Mucosa of descending colon (tissue), 3 donors: ENCODE results near the gene BCL2. TPM values are rescaled to one million over a fixed set of nuclear protein-coding genes. Genes with fewer than 3 reads are reported as not detected.

Source experiments
- ATAC-seq: fragments of 200-7000 bp; cut with Tn5 transposase; one replicate; pipeline ENCODE4 v1.9.1; 2020; ENCODE audit warnings: mild to moderate bottlenecking, moderate library complexity
- DNase-seq, 3 donors: peaks; one replicate each; pipeline ENCODE4 v3.0.0-alpha.2; 2020
- H3K36me3 ChIP-seq: fragments of 200-600 bp; one replicate; pipeline ENCODE4 v1.8.0; 2021; ENCODE audit warnings: low read depth, mild to moderate bottlenecking
- H3K4me1 ChIP-seq: fragments of 200-600 bp; one replicate; pipeline ENCODE4 v1.8.0; 2021; ENCODE audit warnings: low read depth, mild to moderate bottlenecking
- H3K4me3 ChIP-seq: fragments of 200-600 bp; one replicate; pipeline ENCODE4 v1.8.0; 2021; ENCODE audit warnings: mild to moderate bottlenecking
- H3K9me3 ChIP-seq: fragments of 200-600 bp; one replicate; pipeline ENCODE4 v1.8.0; 2021; ENCODE audit warnings: mild to moderate bottlenecking
- intact Hi-C, 2 donors: fragments of 100-400 bp; cut with DNase I in 1 of 2; cut with micrococcal nuclease in 1 of 2; formaldehyde crosslinking; loops; one replicate each; pipeline versions ENCODE4 v1.11.0 to v1.11.1; 2022; cut with DNase I, micrococcal nuclease
- total RNA-seq, 3 donors: library from RNA; stranded (reverse); fragmentation: NEBNext Ultra II Directional in 2 of 3; extraction: Animal tissue kit (Norgen Biotek cat#: 25700) in 2 of 3; gene quantifications; one replicate each; pipeline versions ENCODE4 v1.2.1 to v1.2.4, GENCODE V29; 2021 to 2023
- TF ChIP-seq, protein P1 (sequence below): fragments of 200-600 bp; IDR thresholded peaks from one replicate; pipeline ENCODE4 v1.8.0; 2022; ENCODE audit warnings: antibody characterized with exemption, mild to moderate bottlenecking
- donor health status: DM: no; HTN: no; CAD: no; lungs with moderate emphysema.
- donor health status: DM: no; HTN: no; CAD: no.
- donor health status: DM: no; HTN: yes; CAD: no.

BCL2 gene
- total RNA-seq, 3 donors from 2014 or later, result 17.7 to 25.7 (median 20.5) TPM

DNA sequence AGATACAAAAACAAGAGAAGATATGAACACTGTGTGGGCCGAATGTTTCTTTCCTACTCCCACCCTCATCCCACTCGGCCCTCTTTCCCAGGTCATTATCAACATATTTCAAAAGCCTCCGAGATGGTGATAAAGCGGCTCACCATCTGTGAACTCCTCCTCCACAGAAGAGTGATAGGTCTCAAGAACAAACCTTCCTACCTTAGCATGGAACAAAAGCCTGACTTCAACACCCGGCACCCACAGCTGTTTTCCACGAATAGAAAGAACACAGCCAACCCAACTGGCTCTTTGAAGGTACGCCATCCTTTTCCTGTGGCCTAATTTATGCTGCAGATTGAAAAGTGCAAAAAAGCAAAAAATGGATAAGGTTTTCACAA lies 28.8 kb downstream of the BCL2 start:
- H3K9me3 ChIP-seq, result no peaks in the 10 kb centered on the region
- ATAC-seq (peak; percentile 24), DNase-seq (no peak)
- no peaks in the 10 kb centered on the region for H3K36me3 ChIP-seq
- intact Hi-C loops, result no loop called here
- no peak overlapping the region for H3K4me3 ChIP-seq
- TF ChIP-seq, protein P1, sequence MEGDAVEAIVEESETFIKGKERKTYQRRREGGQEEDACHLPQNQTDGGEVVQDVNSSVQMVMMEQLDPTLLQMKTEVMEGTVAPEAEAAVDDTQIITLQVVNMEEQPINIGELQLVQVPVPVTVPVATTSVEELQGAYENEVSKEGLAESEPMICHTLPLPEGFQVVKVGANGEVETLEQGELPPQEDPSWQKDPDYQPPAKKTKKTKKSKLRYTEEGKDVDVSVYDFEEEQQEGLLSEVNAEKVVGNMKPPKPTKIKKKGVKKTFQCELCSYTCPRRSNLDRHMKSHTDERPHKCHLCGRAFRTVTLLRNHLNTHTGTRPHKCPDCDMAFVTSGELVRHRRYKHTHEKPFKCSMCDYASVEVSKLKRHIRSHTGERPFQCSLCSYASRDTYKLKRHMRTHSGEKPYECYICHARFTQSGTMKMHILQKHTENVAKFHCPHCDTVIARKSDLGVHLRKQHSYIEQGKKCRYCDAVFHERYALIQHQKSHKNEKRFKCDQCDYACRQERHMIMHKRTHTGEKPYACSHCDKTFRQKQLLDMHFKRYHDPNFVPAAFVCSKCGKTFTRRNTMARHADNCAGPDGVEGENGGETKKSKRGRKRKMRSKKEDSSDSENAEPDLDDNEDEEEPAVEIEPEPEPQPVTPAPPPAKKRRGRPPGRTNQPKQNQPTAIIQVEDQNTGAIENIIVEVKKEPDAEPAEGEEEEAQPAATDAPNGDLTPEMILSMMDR, result no peak
- H3K4me1 ChIP-seq, result peaks cover 6% of the 10 kb centered on the region

DNA sequence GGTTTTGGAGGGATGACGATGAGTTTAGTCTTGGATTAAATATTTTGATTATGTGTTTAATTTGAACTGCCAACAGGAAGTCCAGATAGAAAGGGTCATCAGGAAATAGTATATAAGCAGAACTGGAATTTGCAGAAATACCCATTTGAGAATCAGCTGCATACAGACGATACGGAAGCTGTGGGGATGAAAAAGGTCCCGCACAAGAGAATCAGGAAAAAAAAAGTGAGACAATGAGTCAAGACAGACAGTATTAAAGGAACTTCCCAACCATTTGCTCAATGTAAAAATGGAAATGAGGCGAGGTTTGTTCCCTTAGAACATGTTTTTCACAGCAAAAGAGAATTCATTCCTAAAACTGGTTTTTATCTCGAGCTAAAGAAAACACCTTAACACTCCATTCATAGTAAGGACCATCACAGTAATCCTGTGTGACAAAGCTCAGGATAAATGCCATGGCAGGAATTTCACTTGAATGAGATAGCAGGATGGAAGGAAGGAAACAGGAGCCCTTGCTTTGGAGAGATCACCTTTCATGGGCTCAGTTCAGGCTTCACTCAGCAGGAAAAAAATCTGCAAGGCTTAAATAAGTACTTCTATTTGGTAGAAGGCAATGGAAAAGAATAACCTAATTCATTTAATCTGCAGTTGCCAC lies 29.3 kb downstream of the BCL2 start:
- peaks cover 6% of the 10 kb centered on the region for H3K4me1 ChIP-seq
- no peak for DNase-seq
- intact Hi-C loops, result no loop called here
- H3K9me3 ChIP-seq, result no peaks in the 10 kb centered on the region
- no peak overlapping the region for H3K4me3 ChIP-seq
- H3K36me3 ChIP-seq, result no peaks in the 10 kb centered on the region
- TF ChIP-seq, protein P1, result no peak
- no peak for ATAC-seq

DNA sequence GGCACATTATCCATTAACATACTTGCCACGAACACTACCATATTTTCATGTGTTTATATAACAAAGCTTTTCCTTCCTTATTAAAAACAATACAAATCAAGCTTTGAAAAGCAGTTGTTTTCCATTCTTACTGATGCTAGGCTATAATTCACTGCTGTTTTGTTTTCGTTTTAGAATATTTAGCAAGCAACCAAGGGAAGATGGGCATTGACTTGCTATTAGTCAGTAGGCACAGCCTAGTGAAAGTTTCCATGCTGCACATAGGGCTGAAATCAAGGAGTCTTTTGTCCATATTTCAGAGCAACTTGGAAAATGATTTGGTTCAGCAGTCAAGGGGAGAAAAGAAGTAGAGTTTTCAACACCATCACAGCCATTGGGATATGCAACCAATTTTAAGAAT lies 31.3 kb downstream of the BCL2 start:
- no peak for ATAC-seq
- intact Hi-C loops, result no loop called here
- no peak overlapping the region for H3K4me3 ChIP-seq
- no peaks in the 10 kb centered on the region for H3K9me3 ChIP-seq
- no peak for DNase-seq
- peaks cover 6% of the 10 kb centered on the region for H3K4me1 ChIP-seq
- no peaks in the 10 kb centered on the region for H3K36me3 ChIP-seq
- TF ChIP-seq, protein P1, result no peak

DNA sequence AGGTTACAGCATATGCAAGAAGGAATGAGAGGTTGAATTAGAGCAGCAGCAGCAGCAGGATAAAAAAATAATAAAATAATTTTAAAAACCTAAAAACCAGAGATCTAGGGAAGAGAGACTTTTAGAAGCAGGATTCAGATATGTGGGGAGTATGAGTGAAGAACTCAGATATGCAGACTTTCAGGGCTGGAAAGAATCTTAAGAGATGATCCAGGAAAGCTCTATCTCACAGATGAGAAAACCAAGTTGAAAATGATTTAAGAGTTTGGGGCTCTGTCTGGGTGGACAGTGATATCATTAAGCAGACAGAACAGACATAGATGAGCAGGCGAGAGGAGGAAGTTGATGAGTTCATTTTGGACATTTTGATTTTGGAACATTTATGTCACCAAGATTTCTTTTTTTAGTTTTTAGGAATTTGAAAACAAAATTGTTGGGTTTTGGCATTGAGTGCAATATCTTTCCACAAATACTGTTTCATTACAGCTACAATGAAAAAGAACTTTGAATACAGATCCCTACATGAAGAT lies 31.8 kb downstream of the BCL2 start:
- Histone ChIP-seq H3K36me3 (no peaks in the 10 kb centered on the region), H3K4me1 (peaks cover 1% of the 10 kb centered on the region), H3K4me3 (no peak overlapping the region), H3K9me3 (no peaks in the 10 kb centered on the region)
- intact Hi-C loops, result no loop called here
- TF ChIP-seq, protein P1, result no peak
- no peak for DNase-seq
- ATAC-seq, result no peak

DNA sequence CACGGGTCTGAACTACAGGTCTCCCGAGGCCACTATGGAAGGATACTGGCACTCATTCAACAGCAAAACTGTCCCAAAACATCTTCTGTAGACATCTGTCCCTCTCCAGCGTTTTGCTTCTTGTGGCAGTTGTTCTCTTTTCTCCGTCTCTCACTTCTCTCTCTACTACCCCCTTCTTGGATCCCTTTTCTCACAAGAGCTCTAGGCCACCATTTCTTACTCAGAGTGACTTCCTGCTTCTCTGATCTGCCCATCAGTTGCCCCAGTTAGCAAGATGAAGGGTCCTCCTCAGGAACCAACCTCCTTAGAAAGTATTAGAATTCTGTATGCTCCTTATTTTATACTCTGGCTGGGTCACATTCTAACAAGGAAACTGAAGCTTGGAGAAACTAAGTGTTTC lies 32.6 kb downstream of the BCL2 start:
- DNase-seq (no peak), ATAC-seq (no peak)
- intact Hi-C loops, result no loop called here
- no peak overlapping the region for H3K4me3 ChIP-seq
- H3K9me3 ChIP-seq, result no peaks in the 10 kb centered on the region
- TF ChIP-seq, protein P1, result no peak
- H3K4me1 ChIP-seq, result no peaks in the 10 kb centered on the region
- no peaks in the 10 kb centered on the region for H3K36me3 ChIP-seq
